GM18909 (cell line): ENCODE data around the gene LMO1.

Experiments
- ATAC-seq: cut with Tn5 transposase; IDR thresholded peaks from one replicate; pipeline ENCODE4 v1.9.1; 2021; ENCODE audit warnings: mild to moderate bottlenecking; ENCODE audit not compliant: unreplicated experiment, poor library complexity

Gene LMO1

DNA sequence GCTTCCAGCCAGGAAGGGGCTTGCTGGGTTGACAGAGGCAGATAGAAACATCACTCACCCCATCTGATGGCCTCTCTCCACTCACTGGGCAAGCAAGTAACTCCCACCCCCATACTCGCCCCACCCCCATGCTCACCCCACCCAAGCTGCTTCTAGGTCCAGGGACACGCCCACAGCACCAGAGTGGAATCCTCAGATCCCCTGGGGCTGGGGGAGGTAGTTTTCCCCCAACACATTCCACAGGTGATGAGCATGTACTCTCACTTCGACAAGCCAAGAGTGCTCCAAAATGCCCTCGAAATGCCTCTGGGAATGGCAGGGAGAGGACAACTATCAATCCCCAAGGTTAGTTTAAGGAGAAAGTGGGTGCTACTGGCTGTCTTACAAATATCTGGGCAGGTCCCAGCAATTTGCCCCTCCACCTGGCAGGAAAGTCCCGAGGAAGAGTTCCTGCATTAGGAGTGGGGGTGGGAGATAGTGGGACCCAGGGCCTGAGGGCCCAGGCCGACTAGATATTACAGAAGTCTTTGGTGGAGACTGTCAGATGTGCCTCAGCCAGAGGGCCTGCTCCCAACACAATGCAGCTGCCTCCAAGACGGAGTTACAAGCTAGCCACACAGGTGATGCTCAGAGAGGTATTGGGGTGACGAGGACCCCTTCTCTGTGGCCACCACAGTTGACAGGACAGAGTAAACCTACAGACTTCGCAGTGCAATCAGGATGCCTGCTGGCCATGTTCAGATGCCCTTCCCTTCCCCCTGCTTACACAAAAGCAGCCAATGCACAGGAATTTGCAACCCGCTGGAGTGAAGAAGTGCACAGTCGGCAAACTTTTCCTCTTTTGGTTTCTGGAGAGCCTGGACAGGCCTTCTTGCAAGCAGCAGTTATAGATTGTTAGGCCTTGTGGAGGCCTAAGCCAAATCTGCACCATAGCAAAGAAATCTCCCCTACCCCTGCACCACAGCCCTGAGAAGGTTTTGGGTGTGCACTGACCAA lies 2.9 kb upstream of the LMO1 start:
- no peak for ATAC-seq

DNA sequence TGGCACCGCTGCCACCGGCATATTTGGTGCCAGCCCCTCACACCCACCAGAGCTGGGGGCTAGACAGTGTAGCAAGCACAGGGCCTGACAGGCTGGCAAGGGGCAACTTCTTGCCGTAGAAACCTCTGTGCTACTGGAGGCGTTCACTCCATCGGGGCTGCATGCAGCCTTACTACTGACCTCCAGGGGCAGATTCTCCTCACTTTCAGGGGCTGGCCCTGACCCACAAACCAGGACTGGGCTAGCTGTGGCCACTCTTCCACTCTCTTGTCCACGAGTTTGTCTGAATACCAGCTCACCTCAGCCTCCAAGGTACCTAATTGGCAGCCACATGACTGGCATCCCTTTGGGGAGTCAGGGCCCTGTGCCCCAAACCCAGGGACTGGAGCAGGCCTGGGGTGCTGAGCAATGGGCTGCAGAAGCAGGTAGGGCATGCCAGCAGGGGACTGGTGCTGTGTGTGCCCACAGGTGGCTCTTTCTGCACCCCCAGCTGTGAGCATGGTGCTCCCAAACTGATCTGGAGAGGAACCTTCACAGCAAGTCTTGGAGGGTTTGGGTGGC lies 2.1 kb upstream of the LMO1 start:
- ATAC-seq: no peak

DNA sequence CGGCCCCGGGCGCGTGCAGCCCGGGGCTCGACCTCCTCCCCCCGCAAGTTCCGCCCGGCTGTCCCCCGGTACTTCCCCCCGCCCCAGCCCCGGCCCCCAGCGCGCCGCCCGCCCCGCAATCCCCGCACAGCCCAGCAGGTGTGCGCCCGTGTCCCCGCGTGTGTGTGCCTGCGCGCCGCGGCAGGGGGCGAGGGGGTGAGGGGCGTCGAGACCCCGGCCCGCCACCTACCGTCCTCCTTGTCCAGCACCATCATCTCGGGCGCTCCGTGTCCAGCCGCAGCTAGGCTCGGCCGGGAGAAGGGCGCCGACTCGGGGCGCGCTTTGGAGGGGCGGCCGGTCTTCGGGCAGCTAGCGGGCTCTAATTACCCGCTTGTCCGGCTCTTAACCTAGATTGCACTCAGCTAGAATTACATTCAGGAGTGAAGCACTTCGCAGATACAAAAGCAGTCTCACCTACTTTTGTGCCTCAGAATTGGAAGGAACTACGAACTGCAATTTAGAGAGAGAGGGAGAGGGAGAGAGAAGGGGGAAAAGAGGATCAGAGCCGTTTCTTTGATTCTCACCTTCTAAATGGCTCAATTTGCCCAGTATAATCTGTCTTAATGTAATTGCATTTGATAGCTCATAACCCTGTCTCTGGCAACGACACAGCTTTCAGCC lies 439 bp downstream of the LMO1 start:
- ATAC-seq: no peak

DNA sequence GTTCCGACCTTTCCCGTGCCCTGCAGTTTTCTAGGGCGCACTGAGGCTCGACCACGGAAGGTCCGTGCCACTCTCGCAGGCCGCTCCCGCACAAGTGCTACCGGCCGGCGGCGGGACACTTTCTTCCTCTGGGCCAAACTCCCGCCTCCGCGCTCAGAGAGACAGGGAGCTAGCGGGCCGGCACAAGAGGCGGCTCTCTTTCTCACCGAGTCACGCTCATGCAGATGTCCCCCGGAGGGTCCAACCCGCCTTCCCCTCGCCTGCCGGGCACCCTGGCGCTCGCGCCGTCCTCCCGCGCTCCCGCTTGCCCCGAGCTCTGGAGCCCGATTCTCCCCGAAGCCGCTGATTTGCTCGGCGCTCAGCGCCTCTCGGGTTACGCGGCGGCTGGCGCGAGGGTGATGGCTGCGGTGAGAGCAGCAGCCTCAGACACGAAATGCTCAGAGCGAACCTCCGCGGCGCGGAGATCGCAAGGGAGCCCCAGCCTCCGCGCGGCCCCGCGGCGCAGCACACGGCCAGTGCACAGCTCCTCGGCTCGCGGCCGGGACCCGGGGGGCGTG lies 1.0 kb downstream of the LMO1 start:
- ATAC-seq: no peak

DNA sequence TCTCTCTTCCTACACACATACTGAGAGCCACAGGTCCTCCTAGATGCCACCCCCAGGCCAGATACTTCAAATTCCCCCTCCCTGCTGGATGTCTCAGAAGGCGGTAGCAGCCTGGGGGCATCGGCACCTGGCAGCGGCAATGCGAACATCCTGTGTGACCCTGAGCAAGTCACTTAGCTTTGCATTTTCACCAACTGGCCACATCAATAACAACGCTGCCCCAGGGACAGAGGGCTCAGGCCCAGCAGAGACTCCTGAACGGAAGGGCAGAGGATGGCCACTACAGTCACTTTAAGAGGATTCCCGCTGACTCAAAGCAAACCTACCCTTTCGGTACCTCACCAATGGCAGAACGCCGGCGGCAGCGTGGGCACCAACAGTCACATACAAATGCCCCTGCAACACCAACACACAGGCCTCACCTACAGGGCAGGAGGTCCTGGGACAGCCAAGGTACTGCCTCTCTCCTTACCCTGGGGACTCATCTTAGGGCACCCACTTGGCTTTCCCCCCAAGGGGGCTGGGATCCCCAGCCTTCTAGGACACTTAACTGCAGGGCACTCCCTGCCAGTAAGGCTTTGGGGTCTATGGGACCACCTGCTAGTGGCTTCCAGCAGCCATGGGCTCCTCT lies 1.6 kb downstream of the LMO1 start:
- no peak for ATAC-seq

DNA sequence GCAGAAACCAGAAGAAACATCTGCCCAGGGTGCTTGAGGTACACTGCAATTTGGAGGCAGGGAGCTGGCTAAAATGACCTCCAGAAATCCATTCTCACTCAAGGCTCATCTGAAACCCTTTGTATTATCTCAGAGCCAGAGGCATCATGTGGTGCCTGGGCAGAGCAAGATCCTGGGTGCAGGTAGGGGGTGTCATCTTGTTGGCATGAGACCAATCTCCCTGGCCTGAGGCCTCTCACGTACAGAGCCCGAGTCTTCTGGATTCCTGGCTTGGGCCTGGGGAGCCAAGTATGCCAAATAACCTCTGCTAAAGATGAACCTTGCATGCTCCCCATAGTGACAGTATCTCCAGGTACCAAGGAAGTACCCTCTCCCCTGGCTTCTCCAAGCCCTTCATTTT lies 2.4 kb downstream of the LMO1 start:
- no peak for ATAC-seq

DNA sequence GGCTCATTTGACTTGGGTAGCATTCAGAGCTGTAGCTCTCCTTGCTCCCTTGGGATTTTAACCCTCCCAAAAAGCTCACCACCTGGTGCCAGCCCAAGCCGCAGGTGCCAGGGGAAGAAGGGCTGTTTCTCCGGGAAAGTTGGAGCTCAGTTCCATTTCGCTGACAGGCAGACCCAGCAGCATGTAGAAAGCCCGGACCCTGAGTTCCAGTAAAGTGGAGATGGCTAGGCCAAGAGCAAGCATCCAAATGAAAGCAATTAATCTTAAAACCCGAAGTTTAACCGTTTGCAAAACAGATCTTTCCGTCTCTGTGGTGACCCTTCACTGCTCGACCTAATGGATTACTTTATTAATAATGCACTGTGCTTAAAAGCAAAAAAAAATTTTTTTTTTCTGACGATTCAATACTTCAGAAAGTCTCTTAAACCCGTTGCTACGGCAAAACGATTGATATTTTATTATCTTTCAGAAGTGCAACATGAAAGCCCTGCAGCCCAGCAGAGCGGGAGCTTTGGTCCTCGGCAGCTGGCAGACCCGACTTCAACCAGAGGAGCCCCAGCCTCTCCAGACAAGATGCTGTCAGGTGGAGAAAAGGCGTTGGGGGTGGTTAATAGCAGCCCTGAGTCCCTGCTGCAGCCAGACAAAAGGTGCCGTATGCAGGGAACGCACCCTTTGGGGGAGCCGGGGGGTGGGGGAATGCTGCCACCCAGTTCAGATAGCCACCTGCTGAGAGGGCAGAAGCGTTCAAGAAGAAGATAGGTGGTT lies 3.3 kb downstream of the LMO1 start:
- ATAC-seq: no peak

DNA sequence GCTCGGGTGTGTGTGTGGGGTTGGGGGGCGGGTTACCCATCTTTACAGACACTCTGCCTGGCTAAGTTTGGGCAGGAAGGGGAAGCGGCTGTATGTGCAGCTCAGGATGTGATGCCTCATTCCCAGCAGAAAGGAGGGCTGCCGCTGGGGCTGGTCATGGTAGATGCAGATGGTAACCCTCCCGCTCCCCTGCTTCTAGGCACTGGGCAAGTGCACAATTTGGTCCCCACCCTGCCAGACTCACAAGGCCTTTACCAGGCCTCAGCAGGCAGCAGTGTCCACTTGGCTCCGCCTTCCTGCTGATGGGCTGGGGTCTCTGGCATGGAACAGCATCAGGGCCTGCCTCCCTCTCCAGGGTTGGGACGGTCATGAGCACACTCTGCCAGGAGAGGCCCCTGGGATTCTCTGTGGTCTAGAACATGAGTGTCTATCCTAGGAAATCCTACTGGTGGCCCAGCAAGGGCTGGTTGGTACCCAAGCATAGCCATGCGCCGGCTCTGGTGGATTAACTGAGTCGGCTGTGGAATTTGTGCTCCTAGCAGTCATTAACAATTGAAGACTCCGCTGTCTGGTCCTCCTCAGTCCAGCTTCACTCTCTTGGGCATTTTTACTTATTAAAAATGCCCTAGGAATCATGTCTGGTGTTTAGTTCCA lies 4.2 kb downstream of the LMO1 start:
- no peak for ATAC-seq

DNA sequence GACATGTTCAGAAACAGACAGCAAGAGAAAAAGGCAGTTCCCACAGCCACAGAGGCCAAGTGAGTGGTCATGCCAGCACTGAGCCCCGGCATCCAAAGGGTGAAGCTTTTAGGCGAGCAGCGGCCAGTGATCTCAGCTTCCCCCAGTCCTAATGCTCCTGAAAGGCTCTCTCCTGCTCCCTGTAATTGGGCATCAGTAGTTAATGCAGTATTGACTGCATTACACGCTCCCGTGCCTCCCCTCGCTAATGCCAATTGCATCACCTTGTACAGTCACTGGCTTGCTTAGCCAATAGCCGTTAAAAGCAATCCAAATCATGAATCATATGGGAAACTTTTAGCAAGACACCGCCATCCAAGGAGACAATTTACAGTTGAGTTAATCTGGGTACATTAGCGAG lies 4.9 kb downstream of the LMO1 start:
- ATAC-seq: no peak

DNA sequence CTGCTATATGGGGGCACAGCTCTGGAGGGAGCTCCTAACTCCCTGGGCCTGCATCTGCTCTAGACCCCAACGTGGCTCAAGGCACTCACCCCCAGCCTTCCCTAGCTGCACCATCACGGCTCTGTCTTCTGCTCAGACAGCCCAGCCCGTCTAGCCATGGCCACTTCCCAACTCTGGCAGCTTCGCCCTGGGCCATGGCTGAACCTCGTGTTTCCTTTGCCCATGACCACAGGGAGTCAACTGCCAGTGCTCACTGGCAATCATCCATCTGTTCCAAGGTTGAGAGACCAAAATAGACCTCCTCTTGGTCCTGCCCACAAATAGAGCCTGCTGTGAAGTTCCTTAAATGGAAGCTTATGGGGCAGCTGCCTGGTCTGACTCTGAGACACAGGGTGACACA lies 5.4 kb downstream of the LMO1 start:
- no peak for ATAC-seq

DNA sequence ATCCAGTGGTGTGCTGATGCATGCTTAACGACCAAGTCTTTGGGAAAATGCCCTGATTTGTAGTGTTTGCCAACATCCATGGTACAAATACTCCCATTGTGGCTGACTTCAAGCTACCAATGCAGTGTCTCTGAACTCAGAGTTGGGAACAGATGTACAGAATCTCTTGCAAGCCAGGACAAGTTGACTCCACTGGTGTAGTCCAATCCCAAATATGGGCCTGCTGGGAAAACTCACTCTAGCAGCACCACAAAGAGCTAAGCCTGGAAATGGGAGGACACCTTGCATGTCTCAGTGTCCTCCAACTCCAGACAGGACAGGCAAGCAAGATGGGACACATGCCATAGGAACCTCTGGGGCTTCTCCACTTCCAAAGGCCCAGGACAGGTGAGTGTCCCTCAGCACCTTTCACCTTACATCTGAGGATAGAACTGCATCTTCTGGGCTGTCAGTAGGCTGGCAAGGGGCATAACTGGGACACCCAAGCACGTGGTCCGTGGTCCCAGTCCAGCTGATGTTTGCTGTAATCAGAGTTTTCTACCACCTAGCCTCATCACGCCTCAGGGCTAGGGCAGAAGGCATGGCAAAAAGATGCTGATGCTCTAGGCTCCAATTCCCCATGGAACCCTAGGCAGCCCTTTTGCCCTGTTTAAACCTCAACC lies 6.5 kb downstream of the LMO1 start:
- ATAC-seq: no peak

DNA sequence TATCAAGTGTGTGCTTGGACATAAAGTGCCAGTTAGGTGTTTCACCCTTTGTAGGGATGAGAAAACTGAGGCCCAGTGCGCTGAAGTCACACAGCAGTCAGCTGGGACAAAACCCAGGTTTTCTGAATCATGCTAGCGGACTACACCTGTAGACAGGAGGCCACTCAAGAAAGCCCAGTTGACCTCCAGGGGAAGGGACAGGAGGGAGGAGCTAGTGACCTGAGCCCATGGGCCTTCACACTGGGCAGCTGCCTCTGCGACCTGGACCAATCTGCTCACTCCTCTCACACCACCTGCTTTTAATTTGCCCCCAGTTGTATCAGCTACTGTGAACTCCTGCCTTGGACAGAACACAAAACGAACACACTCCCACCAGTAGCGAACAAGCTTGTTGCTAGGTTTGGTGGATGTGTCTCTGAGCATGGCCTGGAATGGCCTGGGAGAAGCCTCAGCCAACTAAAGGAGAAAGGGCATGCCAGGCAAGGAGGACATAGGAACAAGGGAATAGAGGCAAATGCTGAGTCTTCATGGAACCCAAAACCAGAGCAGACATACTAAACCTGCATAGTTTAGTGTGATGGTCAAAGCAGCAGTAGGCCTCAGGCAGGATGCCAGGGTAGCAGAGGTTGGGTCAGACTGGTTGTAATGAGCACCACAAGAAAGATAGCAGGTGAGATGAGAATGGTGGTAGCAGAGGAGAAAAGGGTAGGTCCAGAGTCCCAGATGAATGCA lies 7.2 kb downstream of the LMO1 start:
- ATAC-seq: no peak

DNA sequence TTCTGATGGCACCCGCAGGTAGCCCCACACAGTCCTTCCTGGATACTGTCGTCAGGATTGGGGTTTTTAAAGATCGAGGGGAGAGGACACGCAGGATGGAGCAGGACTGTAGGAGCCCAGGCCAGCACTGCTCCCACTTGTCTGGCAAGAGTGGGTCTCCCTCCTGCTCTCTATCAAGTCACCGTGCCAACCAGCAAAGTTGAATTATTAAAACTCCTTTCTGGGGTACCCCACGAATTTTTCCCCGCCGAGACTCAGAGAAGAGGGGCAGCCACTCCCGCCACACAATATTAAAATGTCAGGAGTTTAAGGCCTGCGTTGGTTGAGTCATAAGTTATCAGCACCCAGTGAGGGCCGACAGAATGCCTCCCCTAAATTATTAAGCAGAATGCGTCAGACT lies 10.1 kb downstream of the LMO1 start:
- no peak for ATAC-seq

DNA sequence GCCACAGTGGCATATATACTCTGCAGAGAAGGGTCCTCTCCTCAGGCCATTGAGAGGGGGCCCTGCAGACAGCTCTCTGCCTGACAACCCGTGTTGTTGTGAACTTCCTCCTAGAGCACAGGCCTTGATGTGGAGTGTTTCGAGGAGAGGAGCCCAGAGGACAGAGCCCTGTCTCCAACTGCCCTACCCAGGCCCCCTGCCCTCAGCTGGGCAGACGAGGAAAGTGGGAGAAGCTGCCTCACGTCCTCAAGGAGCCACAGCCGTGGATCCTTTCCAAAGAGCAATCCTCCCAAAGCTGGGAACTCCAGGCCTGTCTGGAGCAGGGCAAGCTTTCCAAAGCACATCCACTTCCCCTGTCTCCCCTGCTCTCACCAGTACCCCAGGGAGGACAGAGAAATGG lies 10.7 kb downstream of the LMO1 start:
- ATAC-seq: no peak

DNA sequence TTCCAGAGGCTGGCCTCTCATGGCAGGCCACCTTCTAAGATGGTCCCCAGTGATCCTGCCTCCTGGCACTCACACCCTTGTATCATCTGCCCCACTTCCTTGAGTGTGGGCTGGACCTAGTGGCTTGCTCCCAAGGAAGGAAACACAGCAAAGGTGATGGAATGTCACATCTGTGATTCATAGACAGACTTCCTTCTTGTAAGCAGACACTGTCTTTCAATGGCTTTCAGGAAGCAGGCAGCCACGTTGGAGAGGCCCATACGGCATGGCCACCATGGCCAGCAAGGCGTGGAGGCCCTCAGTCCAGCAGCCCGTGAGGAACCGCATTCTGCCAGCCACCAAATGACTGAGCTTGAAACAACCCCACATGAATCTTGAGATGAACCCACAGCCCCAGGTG lies 11.3 kb downstream of the LMO1 start:
- ATAC-seq: no peak

DNA sequence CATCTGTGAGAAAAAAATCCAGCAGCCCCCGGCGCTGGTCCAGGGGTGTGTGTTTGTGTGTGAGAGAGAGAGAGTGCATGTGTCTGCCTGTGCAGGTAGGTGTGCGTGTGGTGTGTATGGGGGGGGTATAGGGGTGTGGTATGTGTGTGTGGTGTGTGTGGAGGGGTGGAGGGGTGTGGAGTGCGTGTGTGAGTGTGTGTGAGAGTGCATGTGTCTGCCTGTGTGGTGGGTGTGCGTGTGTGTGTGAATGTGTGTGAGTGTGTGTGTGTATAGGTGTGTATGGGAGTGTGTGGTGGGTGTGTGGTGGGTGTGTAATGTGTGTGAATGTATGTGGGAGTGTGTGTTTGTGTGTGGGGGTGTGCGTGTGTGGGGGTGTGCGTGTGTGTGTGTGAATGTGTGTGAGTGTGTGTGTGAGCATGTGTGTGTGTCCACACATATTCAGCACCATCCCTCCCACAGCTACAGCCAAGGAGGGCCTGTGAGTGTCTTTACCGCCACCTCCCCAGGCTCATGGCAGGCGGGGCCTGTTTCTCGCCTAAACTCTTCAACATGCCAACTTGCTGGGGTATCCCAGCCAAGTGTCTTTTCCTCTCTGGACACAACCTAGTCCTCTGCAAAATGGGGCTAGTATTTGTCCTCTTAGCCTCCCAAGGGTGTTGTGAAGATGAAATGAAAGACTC lies 11.9 kb downstream of the LMO1 start:
- no peak for ATAC-seq

DNA sequence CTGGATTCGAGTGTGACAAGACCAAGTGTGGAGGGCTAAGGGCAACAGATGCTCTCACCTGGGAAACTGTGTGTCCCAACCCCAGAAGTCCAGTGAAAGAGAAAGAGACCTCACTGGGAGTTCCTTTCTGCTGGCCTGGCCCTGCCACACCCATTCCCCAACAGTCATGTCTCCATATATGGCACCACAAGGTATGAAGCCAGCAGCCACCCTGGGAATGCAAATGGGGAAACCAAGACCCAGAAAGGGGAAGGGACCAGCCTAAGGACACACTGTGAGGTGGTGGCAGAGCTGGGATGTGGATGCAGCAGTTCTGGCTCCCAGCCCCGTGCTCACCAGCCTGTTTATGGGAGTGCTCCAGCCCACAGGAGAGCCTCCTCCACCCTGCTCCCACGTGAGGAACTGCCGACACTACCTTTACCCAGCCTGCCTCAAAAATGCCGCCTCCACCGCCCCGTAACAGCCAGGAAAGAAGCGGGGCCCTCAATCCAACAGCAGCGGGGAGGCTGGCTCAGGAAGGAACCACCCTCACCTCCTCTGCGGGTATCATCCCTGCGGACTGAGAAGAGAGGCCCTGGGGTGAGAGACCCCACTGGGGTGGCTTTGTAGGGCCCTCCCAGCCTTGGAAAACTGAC lies 12.6 kb downstream of the LMO1 start:
- ATAC-seq: no peak
